Measurements from ENCODE around the gene INPPL1.
"Not testable (repeated sequence)": the region's sequence is repeated elsewhere in the genome, so short reads cannot be mapped to it uniquely, and the experiment has no call there.

Gene INPPL1, protein sequence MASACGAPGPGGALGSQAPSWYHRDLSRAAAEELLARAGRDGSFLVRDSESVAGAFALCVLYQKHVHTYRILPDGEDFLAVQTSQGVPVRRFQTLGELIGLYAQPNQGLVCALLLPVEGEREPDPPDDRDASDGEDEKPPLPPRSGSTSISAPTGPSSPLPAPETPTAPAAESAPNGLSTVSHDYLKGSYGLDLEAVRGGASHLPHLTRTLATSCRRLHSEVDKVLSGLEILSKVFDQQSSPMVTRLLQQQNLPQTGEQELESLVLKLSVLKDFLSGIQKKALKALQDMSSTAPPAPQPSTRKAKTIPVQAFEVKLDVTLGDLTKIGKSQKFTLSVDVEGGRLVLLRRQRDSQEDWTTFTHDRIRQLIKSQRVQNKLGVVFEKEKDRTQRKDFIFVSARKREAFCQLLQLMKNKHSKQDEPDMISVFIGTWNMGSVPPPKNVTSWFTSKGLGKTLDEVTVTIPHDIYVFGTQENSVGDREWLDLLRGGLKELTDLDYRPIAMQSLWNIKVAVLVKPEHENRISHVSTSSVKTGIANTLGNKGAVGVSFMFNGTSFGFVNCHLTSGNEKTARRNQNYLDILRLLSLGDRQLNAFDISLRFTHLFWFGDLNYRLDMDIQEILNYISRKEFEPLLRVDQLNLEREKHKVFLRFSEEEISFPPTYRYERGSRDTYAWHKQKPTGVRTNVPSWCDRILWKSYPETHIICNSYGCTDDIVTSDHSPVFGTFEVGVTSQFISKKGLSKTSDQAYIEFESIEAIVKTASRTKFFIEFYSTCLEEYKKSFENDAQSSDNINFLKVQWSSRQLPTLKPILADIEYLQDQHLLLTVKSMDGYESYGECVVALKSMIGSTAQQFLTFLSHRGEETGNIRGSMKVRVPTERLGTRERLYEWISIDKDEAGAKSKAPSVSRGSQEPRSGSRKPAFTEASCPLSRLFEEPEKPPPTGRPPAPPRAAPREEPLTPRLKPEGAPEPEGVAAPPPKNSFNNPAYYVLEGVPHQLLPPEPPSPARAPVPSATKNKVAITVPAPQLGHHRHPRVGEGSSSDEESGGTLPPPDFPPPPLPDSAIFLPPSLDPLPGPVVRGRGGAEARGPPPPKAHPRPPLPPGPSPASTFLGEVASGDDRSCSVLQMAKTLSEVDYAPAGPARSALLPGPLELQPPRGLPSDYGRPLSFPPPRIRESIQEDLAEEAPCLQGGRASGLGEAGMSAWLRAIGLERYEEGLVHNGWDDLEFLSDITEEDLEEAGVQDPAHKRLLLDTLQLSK

GRCh38 chr11:72224564-72225410 lies at the start of gene INPPL1:
INPPL1 (plus strand) TSS chr11:72224767; CDS start chr11:72224985, 218 bp downstream.
- DNase-seq = peak; percentile 53 to 59

DNA sequence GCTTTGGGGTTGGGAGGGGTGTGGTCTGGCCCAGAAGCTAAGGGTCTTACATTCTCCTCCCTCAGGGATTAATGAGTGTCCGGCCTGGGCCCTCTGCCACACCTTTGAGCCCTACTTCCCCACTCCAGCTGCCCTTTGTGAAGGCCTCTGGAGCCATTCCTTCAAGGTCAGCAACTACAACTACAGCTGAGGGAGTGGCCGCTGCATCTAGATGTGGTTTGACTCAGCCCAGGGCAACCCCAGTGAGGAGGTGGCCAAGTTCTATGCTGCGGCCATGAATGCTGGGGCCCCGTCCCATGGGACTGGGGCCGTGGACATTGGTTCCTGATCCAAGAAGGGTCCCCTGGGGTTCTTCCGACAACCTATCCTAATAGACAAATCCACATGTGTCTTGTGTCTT lies 46.9 kb upstream of the INPPL1 start:
- no peak for DNase-seq

DNA sequence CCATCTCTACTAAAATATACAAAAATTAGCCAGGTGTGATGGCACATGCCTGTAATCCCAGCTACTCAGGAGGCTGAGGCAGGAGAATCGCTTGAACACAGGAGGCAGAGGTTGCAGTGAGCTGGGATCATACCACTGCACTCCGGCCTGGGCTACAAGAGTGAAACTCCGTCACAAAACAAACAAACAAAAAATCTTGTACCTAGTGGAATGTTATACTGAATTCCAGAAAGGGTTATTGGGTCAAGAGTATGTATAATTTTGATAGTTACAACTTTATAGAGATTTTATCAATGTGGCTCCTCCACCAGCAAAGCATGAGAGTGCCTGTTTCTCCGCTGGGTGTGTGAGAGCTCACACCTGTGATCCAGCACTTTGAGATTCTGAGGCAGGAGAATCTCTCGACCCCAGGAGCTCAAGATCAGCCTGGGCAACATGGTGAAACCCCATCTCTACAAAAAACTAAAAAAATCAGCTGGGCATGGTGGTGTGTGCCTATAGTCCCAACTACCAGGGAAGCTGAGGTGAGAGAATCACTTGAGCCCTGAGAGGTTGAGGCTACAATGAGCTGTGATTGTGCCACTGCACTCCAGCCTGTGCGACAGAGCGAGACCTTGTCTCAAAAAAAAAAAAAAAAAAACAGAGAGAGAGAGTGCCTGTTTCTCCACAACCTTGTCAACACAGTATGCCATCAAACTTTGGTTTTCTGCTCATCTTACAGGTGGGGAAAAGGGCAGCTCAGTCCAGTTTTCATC lies 45.3 kb upstream of the INPPL1 start:
- no peak for DNase-seq

- DNase-seq = peak; percentile 12 to 30
Observed at GRCh38 chr11:72179804-72180396, 44.7 kb upstream of the INPPL1 start.

DNA sequence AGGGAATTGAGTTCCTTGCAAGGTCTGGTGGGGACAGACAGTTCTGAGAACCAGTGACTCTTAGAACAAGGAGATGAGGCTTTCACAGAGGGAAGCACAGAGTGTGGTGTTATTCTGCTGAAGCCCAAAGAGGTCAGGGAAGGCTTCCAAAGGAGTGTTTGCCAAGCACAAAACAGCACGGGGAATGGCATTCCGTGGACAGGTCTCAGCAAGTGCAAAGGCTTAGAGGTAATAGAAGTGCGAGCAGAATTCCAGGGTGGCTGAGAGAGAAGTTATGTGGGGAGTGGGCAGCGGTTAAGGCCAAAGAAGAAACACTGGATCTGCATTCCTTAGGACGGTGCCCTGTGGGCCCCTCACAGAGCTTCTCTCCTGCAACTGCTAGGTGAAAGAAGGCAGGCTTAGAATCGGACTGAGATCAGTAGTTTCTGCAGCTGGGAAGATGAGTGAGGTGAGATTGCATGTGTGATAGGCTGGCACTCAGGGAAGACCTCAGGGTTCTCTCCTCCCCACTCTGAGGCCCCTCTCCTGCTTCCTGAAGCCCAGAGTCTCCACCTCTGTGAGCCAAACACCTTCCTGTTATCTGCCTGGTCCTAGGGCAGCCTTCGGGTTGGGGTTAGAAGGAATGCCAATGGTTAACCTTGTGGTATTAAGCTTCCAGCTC lies 43.5 kb upstream of the INPPL1 start:
- DNase-seq = not testable (repeated sequence)

- peak in 1 of 2 experiments; percentile 12 for DNase-seq
Observed at GRCh38 chr11:72181553-72181958, 43.0 kb upstream of the INPPL1 start.

DNA sequence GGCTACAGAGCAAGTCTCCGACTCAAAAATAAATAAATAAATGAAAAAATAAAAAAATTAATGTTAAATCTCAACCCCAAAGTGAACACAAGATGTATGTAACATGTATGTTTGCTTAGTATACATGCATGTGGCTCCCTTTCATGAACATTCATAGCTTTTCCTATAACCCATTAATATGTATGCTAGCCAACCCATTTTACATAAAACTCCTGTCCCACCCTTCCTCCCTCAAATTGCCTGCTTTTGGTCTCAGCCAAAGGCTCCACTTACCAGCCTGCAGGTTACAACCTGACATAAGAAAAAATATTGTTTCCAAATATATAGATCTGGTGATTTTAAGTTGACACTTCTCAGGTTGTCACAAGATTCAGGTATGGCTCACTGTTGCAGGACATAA lies 36.3 kb upstream of the INPPL1 start:
- no peak for DNase-seq

- no peak for DNase-seq
Observed at GRCh38 chr11:72189455-72190250, 34.9 kb upstream of the INPPL1 start.

- DNase-seq = no peak
Observed at GRCh38 chr11:72190631-72191071, 33.9 kb upstream of the INPPL1 start.

GRCh38 chr11:72191961-72192381 lies 32.6 kb upstream of the INPPL1 start, which contains the start of gene FOLR1:
FOLR1 (plus strand) TSS chr11:72192140; CDS start chr11:72192174, 34 bp downstream.
- DNase-seq = no peak

GRCh38 chr11:72195518-72196270 lies 28.9 kb upstream of the INPPL1 start:
- no peak for DNase-seq

- DNase-seq = not testable (repeated sequence)
Observed at GRCh38 chr11:72201445-72201844, 23.1 kb upstream of the INPPL1 start.

DNA sequence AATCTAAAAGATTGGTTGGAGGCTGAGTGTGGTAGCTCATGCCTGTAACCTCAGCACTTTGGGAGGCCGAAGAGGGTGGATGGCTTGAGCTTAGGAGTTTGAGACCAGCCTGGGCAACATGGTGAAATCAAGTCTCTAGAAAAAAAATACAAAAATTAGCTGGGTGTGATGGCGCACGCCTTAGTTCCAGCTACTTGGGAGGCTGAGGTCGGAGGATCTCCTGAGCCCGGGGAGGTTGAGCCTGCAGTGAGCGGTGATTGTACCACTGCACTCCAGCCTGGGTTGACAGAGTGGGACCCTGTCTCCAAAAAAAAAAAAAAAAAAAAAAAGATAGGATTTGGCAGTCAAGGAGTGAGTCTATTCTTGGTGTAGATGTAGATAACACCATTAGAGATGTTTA lies 22.0 kb upstream of the INPPL1 start:
- no peak for DNase-seq

DNA sequence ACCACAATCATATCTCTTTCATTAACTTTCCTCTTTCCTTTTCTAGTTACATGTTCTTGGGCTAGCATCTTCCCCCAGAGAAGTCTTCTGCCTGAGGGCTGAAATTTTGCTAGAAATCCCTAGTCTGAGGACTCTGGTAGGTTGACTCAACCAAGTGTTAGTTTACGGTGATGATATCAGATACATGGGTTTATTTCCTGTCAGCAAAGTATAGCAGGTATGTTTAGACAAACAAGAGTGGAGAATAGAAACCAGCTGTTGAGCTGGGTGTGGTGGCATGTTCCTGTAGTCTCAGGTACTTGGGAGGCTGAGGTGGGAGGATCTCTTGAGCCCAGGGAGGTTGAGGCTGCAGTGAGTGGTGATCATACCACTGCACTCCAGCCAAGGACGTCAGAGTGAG lies 21.4 kb upstream of the INPPL1 start:
- no peak for DNase-seq

DNA sequence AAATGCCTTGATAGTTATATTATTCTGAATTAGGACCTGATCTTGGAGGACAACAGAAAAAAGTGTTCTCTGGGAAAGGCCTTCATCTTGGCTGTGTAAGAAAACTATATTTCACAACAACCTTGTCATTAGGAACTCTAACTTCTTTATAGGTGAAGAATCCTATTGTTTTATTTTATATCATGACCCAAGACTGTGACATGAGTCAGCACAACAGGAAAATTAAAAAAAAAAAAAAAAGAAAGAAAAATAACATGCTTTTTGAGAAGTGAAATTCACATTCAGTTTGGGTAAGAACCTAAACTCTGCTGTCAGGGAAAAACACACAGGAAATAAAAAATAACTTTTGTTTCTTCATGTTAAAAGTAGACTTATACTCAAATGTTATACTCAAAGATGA lies 19.7 kb upstream of the INPPL1 start:
- DNase-seq = no peak

- not testable (repeated sequence) for DNase-seq
Observed at GRCh38 chr11:72206794-72207193, 17.8 kb upstream of the INPPL1 start.

GRCh38 chr11:72208281-72208680 lies 16.3 kb upstream of the INPPL1 start:
- DNase-seq = no peak

- DNase-seq = no peak
Observed at GRCh38 chr11:72209101-72209500, 15.5 kb upstream of the INPPL1 start.

Measured in activated CD4-positive, alpha-beta T cell treated with anti-CD3 and anti-CD28 coated beads, Interleukin-2, amount 50 U/mL, for 48 hours (primary cell).